HCT116 (cell line): Measurements from ENCODE around the gene MIPEP.

Experiments used
- CEBPB ChIP-seq: IDR thresholded peaks from 2 replicates; pipeline ENCODE4 v1.6.1; 2012; ENCODE audit warnings: low read depth
- EZH2 ChIP-seq: fragments of 200-600 bp; sonication (generic); IDR thresholded peaks from 2 replicates; pipeline ENCODE4 v1.6.1; 2017; ENCODE audit warnings: antibody characterized with exemption, mixed run types
- JUND ChIP-seq: IDR thresholded peaks from 2 replicates; pipeline ENCODE4 v1.6.1; 2012
- POLR2A ChIP-seq: IDR thresholded peaks from 2 replicates; pipeline ENCODE4 v1.7.0; 2011; ENCODE audit warnings: borderline replicate concordance; ENCODE audit not compliant: insufficient read depth, insufficient read length; ENCODE audit errors: extremely low read depth
- POLR2AphosphoS5 ChIP-seq: IDR thresholded peaks from 2 replicates; pipeline ENCODE4 v1.6.1; 2011; ENCODE audit warnings: mild to moderate bottlenecking, low read depth, low read length, moderate library complexity
- SIN3A ChIP-seq: IDR thresholded peaks from 2 replicates; pipeline ENCODE4 v1.6.1; 2012; ENCODE audit warnings: low read depth
- TCF7L2 ChIP-seq: IDR thresholded peaks from 2 replicates; pipeline ENCODE4 v1.7.0; 2011; ENCODE audit warnings: borderline replicate concordance, inconsistent platforms; ENCODE audit not compliant: insufficient read depth, insufficient read length; ENCODE audit errors: extremely low read depth
- YY1 ChIP-seq: IDR thresholded peaks from 2 replicates; pipeline ENCODE4 v1.6.1; 2011; ENCODE audit warnings: low read length, low read depth, moderate library complexity, mild to moderate bottlenecking; ENCODE audit not compliant: insufficient replicate concordance; ENCODE audit errors: extremely low read depth
- ZNF274 ChIP-seq: fragments of 200-500 bp; sonication (Bioruptor generic); IDR thresholded peaks from 2 replicates; pipeline ENCODE4 v1.6.1; 2014; ENCODE audit warnings: mild to moderate bottlenecking, low read depth, low read length, inconsistent platforms
- TF ChIP-seq, protein P1 (sequence below), 3 experiments: fragments of 200-600 bp in 1 of 3; sonication (generic) in 1 of 3; IDR thresholded peaks in 2 of 3; conservative IDR thresholded peaks in 1 of 3; 2 replicates each; pipeline ENCODE4 v1.5.1; 2012 to 2017; ENCODE audit warnings: low read depth in 2 of 3, low read length in 2 of 3, antibody characterized with exemption in 1 of 3, borderline replicate concordance in 1 of 3, control low read depth in 1 of 3, mild to moderate bottlenecking in 1 of 3, mixed read lengths in 1 of 3, mixed run types in 1 of 3, moderate library complexity in 1 of 3; ENCODE audit not compliant: insufficient read depth in 1 of 3
- TF ChIP-seq, protein P2 (sequence below): IDR thresholded peaks from 2 replicates; pipeline ENCODE4 v1.6.1; 2012; ENCODE audit warnings: low read depth
- TF ChIP-seq, protein P3 (sequence below): IDR thresholded peaks from 2 replicates; pipeline ENCODE4 v1.6.1; 2012
- TF ChIP-seq, protein P4 (sequence below): IDR thresholded peaks from 2 replicates; pipeline ENCODE4 v1.6.1; 2012

DNA sequence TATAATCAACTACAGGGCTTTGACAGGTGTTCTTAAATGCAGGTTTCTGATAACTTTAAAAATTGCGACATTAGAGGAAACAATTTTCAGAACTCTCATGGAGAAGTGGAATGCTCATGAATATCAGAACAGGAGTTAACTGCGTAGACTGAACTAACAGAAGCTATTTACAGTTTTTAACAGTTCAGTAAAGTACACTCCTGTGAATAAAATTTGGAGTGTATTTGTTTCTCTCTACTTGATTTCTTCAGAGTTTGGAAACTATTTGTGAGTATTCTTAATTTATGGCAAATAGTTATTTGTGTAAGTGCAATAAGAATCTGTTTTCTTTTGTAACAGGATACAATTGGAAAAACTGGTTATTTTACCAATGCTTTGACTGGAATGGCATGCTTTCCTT, 204.6 kb downstream of the MIPEP start:
- TF ChIP-seq, protein P1, sequence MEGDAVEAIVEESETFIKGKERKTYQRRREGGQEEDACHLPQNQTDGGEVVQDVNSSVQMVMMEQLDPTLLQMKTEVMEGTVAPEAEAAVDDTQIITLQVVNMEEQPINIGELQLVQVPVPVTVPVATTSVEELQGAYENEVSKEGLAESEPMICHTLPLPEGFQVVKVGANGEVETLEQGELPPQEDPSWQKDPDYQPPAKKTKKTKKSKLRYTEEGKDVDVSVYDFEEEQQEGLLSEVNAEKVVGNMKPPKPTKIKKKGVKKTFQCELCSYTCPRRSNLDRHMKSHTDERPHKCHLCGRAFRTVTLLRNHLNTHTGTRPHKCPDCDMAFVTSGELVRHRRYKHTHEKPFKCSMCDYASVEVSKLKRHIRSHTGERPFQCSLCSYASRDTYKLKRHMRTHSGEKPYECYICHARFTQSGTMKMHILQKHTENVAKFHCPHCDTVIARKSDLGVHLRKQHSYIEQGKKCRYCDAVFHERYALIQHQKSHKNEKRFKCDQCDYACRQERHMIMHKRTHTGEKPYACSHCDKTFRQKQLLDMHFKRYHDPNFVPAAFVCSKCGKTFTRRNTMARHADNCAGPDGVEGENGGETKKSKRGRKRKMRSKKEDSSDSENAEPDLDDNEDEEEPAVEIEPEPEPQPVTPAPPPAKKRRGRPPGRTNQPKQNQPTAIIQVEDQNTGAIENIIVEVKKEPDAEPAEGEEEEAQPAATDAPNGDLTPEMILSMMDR (IDR thresholded peaks at IDR 0.05 in 2 of 3, conservative IDR thresholded peaks at IDR 0.05 in 1 of 3; ENCODE audit: borderline replicate concordance in 1 of 3, insufficient read depth in 1 of 3, low read depth in 2 of 3, low read length in 2 of 3): no peak
- TF ChIP-seq JUND (no peak), SIN3A (no peak), TCF7L2 (no peak), POLR2A (no peak), EZH2 (no peak), CEBPB (no peak), POLR2AphosphoS5 (no peak), YY1 (no peak), ZNF274 (no peak)
- TF ChIP-seq, protein P2, sequence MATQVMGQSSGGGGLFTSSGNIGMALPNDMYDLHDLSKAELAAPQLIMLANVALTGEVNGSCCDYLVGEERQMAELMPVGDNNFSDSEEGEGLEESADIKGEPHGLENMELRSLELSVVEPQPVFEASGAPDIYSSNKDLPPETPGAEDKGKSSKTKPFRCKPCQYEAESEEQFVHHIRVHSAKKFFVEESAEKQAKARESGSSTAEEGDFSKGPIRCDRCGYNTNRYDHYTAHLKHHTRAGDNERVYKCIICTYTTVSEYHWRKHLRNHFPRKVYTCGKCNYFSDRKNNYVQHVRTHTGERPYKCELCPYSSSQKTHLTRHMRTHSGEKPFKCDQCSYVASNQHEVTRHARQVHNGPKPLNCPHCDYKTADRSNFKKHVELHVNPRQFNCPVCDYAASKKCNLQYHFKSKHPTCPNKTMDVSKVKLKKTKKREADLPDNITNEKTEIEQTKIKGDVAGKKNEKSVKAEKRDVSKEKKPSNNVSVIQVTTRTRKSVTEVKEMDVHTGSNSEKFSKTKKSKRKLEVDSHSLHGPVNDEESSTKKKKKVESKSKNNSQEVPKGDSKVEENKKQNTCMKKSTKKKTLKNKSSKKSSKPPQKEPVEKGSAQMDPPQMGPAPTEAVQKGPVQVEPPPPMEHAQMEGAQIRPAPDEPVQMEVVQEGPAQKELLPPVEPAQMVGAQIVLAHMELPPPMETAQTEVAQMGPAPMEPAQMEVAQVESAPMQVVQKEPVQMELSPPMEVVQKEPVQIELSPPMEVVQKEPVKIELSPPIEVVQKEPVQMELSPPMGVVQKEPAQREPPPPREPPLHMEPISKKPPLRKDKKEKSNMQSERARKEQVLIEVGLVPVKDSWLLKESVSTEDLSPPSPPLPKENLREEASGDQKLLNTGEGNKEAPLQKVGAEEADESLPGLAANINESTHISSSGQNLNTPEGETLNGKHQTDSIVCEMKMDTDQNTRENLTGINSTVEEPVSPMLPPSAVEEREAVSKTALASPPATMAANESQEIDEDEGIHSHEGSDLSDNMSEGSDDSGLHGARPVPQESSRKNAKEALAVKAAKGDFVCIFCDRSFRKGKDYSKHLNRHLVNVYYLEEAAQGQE: no peak
- TF ChIP-seq, protein P3, sequence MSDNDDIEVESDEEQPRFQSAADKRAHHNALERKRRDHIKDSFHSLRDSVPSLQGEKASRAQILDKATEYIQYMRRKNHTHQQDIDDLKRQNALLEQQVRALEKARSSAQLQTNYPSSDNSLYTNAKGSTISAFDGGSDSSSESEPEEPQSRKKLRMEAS: no peak
- TF ChIP-seq, protein P4, sequence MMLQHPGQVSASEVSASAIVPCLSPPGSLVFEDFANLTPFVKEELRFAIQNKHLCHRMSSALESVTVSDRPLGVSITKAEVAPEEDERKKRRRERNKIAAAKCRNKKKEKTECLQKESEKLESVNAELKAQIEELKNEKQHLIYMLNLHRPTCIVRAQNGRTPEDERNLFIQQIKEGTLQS: no peak
